Parathyroid adenoma (tissue), 2 donors: ENCODE data around the gene ZNF107.

ENCODE experiments used
- H2AFZ ChIP-seq: fragments of 300-600 bp; sonication (generic); one replicate; pipeline ENCODE4 v1.7.0; 2017; ENCODE audit warnings: antibody characterized with exemption, mild to moderate bottlenecking
- H3K27ac ChIP-seq: fragments of 300-600 bp; sonication (generic); one replicate; pipeline ENCODE4 v1.7.0; 2017
- H3K27me3 ChIP-seq: fragments of 300-600 bp; sonication (generic); one replicate; pipeline ENCODE4 v1.7.0; 2017; ENCODE audit warnings: low read length; ENCODE audit not compliant: control insufficient read depth, insufficient read depth
- H3K36me3 ChIP-seq: fragments of 300-600 bp; sonication (generic); one replicate; pipeline ENCODE4 v1.7.0; 2017; ENCODE audit warnings: low read length; ENCODE audit not compliant: control insufficient read depth, insufficient read depth
- H3K4me1 ChIP-seq: fragments of 300-600 bp; sonication (generic); one replicate; pipeline ENCODE4 v1.7.0; 2017; ENCODE audit warnings: control low read depth
- H3K4me2 ChIP-seq: fragments of 300-600 bp; sonication (generic); one replicate; pipeline ENCODE4 v1.7.0; 2017; ENCODE audit warnings: low read length
- H3K4me3 ChIP-seq: fragments of 300-600 bp; sonication (generic); one replicate; pipeline ENCODE4 v1.7.0; 2017; ENCODE audit warnings: low read depth, low read length
- H3K79me2 ChIP-seq: fragments of 300-600 bp; sonication (generic); one replicate; pipeline ENCODE4 v1.7.0; 2017; ENCODE audit warnings: control low read depth
- H3K9ac ChIP-seq: fragments of 300-600 bp; sonication (generic); one replicate; pipeline ENCODE4 v1.7.0; 2017; ENCODE audit warnings: mild to moderate bottlenecking
- H3K9me3 ChIP-seq: fragments of 300-600 bp; sonication (generic); one replicate; pipeline ENCODE4 v1.7.0; 2017; ENCODE audit warnings: low read length; ENCODE audit not compliant: control insufficient read depth
- TF ChIP-seq, protein P1 (sequence below): fragments of 300-600 bp; sonication (generic); IDR thresholded peaks from one replicate; pipeline ENCODE4 v1.7.0; 2017; ENCODE audit warnings: antibody characterized with exemption, mild to moderate bottlenecking
- donor health status: primary hyperparathyroidism.

Gene ZNF107

GRCh38 chr7:64637521-64638445 is 28.1 kb upstream of the ZNF107 start:
- TF ChIP-seq, protein P1, sequence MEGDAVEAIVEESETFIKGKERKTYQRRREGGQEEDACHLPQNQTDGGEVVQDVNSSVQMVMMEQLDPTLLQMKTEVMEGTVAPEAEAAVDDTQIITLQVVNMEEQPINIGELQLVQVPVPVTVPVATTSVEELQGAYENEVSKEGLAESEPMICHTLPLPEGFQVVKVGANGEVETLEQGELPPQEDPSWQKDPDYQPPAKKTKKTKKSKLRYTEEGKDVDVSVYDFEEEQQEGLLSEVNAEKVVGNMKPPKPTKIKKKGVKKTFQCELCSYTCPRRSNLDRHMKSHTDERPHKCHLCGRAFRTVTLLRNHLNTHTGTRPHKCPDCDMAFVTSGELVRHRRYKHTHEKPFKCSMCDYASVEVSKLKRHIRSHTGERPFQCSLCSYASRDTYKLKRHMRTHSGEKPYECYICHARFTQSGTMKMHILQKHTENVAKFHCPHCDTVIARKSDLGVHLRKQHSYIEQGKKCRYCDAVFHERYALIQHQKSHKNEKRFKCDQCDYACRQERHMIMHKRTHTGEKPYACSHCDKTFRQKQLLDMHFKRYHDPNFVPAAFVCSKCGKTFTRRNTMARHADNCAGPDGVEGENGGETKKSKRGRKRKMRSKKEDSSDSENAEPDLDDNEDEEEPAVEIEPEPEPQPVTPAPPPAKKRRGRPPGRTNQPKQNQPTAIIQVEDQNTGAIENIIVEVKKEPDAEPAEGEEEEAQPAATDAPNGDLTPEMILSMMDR, result no peak

GRCh38 chr7:64638822-64639221 is 27.1 kb upstream of the ZNF107 start:
- no peaks in the 10 kb centered on the region for H3K27me3 ChIP-seq
- no peaks in the 10 kb centered on the region for H3K9me3 ChIP-seq
- no peak overlapping the region for H3K4me2 ChIP-seq
- H3K27ac ChIP-seq, result no peak overlapping the region
- H3K4me3 ChIP-seq, result no peak overlapping the region
- no peaks in the 10 kb centered on the region for H3K4me1 ChIP-seq
- H3K9ac ChIP-seq, result no peak overlapping the region
- H2AFZ ChIP-seq, result no peak overlapping the region
- H3K79me2 ChIP-seq, result no peaks in the 10 kb centered on the region
- H3K36me3 ChIP-seq, result no peaks in the 10 kb centered on the region
- TF ChIP-seq, protein P1, result no peak

More at GRCh38 chr7:64637521-64638445, 28.1 kb upstream of the ZNF107 start:
- H3K4me2 ChIP-seq, result no peak overlapping the region
- H3K4me1 ChIP-seq, result no peaks in the 10 kb centered on the region
- H3K36me3 ChIP-seq, result no peaks in the 10 kb centered on the region
- no peaks in the 10 kb centered on the region for H3K27me3 ChIP-seq
- no peak overlapping the region for H3K27ac ChIP-seq
- H3K4me3 ChIP-seq, result no peak overlapping the region
- no peaks in the 10 kb centered on the region for H3K79me2 ChIP-seq
- H3K9me3 ChIP-seq, result no peaks in the 10 kb centered on the region
- H2AFZ ChIP-seq, result no peak overlapping the region
- no peak overlapping the region for H3K9ac ChIP-seq

GRCh38 chr7:64639267-64640001 is 26.5 kb upstream of the ZNF107 start:
- Histone ChIP-seq H3K4me3 (no peak overlapping the region), H3K4me2 (no peak overlapping the region), H3K4me1 (no peaks in the 10 kb centered on the region), H3K79me2 (no peaks in the 10 kb centered on the region), H3K27ac (no peak overlapping the region), H2AFZ (no peak overlapping the region), H3K27me3 (no peaks in the 10 kb centered on the region), H3K36me3 (no peaks in the 10 kb centered on the region), H3K9ac (no peak overlapping the region), H3K9me3 (no peaks in the 10 kb centered on the region)
- TF ChIP-seq, protein P1, result no peak

DNA sequence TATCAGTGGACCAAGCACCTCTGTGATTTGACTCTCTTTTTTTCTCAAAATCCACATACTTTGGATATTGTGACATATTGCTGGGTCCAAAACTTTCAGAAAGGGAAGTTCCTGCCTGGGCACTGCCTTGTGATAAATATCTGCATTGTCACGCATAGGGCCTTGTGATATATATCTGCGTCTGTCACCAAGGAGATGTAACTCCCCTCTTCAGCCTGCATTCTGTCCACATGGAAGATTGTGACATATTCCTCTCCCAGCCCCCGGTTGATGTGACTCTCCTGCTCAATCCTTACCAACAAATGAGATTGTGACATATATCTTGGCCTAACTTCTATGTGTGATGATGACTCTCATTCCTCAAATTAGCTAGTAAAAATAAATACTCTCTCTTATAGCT is 25.4 kb upstream of the ZNF107 start:
- H3K9me3 ChIP-seq, result no peaks in the 10 kb centered on the region
- H3K4me2 ChIP-seq, result no peak overlapping the region
- H3K36me3 ChIP-seq, result no peaks in the 10 kb centered on the region
- no peak overlapping the region for H3K4me3 ChIP-seq
- H3K27ac ChIP-seq, result no peak overlapping the region
- TF ChIP-seq, protein P1, result no peak
- no peaks in the 10 kb centered on the region for H3K79me2 ChIP-seq
- H3K4me1 ChIP-seq, result no peaks in the 10 kb centered on the region
- no peak overlapping the region for H2AFZ ChIP-seq
- no peak overlapping the region for H3K9ac ChIP-seq
- H3K27me3 ChIP-seq, result no peaks in the 10 kb centered on the region
